ENCODE measurements around the gene CLINT1. TPM values are rescaled to one million over a fixed set of nuclear protein-coding genes. Genes with fewer than 3 reads are reported as not detected.

Gene CLINT1
- total and polyA plus RNA-seq, 2 experiments from 2014 or later: 71.7 to 101 TPM

DNA sequence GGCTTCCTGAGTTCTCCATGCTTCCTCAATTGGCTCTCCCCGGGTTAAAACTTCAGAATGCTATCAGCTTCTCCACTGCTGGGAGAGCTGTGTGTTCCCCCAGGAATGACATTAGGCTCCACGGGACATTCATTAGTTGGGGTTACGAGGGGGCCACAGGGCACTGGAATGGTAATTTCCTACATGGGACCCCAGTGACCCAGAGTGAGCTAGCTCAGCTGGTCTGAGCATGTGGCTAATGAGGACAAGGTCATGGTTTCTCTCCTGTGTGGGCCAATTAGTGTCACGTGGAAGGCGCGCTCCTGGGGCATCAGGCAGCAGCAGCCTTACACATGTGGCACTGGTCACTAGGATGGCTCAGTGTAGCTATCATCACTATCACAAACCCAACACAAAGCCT is 94.4 kb downstream of the CLINT1 start:
- H3K79me2 ChIP-seq (replicated peaks; ENCODE audit: insufficient read depth): no peaks in the 10 kb centered on the region
- no peaks in the 10 kb centered on the region for H4K20me1 ChIP-seq (replicated peaks; ENCODE audit: insufficient read depth)
- no peaks in the 10 kb centered on the region for H3K27me3 ChIP-seq (ENCODE audit: insufficient read depth)
- DNase-seq (ENCODE audit: low spot score): no peak
- H2AFZ ChIP-seq: no peak overlapping the region
- H3K4me3 ChIP-seq: no peak overlapping the region
- H3K4me3 Mint-ChIP-seq: no peak overlapping the region
- H3K9me2 ChIP-seq (ENCODE audit: insufficient read depth): no peaks in the 10 kb centered on the region
- no peak overlapping the region for H3K27ac Mint-ChIP-seq
- no peaks in the 10 kb centered on the region for H3K4me1 ChIP-seq (ENCODE audit: insufficient read depth)
- no peak for ATAC-seq
- no peaks in the 10 kb centered on the region; the same call in 2 of the 3 replicates for H3K9me3 Mint-ChIP-seq
- H3K36me3 Mint-ChIP-seq (ENCODE audit: low read depth): no peaks in the 10 kb centered on the region
- no peak for TF ChIP-seq ETS1 (IDR thresholded peaks at IDR 0.05)
- TF ChIP-seq, protein P1, sequence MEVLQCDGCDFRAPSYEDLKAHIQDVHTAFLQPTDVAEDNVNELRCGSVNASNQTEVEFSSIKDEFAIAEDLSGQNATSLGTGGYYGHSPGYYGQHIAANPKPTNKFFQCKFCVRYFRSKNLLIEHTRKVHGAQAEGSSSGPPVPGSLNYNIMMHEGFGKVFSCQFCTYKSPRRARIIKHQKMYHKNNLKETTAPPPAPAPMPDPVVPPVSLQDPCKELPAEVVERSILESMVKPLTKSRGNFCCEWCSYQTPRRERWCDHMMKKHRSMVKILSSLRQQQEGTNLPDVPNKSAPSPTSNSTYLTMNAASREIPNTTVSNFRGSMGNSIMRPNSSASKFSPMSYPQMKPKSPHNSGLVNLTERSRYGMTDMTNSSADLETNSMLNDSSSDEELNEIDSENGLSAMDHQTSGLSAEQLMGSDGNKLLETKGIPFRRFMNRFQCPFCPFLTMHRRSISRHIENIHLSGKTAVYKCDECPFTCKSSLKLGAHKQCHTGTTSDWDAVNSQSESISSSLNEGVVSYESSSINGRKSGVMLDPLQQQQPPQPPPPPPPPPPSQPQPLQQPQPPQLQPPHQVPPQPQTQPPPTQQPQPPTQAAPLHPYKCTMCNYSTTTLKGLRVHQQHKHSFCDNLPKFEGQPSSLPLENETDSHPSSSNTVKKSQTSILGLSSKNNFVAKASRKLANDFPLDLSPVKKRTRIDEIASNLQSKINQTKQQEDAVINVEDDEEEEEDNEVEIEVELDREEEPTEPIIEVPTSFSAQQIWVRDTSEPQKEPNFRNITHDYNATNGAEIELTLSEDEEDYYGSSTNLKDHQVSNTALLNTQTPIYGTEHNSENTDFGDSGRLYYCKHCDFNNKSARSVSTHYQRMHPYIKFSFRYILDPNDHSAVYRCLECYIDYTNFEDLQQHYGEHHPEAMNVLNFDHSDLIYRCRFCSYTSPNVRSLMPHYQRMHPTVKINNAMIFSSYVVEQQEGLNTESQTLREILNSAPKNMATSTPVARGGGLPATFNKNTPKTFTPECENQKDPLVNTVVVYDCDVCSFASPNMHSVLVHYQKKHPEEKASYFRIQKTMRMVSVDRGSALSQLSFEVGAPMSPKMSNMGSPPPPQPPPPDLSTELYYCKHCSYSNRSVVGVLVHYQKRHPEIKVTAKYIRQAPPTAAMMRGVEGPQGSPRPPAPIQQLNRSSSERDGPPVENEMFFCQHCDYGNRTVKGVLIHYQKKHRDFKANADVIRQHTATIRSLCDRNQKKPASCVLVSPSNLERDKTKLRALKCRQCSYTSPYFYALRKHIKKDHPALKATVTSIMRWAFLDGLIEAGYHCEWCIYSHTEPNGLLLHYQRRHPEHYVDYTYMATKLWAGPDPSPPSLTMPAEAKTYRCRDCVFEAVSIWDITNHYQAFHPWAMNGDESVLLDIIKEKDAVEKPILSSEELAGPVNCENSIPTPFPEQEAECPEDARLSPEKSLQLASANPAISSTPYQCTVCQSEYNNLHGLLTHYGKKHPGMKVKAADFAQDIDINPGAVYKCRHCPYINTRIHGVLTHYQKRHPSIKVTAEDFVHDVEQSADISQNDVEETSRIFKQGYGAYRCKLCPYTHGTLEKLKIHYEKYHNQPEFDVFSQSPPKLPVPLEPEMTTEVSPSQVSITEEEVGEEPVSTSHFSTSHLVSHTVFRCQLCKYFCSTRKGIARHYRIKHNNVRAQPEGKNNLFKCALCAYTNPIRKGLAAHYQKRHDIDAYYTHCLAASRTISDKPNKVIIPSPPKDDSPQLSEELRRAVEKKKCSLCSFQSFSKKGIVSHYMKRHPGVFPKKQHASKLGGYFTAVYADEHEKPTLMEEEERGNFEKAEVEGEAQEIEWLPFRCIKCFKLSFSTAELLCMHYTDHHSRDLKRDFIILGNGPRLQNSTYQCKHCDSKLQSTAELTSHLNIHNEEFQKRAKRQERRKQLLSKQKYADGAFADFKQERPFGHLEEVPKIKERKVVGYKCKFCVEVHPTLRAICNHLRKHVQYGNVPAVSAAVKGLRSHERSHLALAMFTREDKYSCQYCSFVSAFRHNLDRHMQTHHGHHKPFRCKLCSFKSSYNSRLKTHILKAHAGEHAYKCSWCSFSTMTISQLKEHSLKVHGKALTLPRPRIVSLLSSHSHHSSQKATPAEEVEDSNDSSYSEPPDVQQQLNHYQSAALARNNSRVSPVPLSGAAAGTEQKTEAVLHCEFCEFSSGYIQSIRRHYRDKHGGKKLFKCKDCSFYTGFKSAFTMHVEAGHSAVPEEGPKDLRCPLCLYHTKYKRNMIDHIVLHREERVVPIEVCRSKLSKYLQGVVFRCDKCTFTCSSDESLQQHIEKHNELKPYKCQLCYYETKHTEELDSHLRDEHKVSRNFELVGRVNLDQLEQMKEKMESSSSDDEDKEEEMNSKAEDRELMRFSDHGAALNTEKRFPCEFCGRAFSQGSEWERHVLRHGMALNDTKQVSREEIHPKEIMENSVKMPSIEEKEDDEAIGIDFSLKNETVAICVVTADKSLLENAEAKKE (CRISPR knock-in tag; IDR thresholded peaks at IDR 0.05): no peak
- TF ChIP-seq, protein P2, sequence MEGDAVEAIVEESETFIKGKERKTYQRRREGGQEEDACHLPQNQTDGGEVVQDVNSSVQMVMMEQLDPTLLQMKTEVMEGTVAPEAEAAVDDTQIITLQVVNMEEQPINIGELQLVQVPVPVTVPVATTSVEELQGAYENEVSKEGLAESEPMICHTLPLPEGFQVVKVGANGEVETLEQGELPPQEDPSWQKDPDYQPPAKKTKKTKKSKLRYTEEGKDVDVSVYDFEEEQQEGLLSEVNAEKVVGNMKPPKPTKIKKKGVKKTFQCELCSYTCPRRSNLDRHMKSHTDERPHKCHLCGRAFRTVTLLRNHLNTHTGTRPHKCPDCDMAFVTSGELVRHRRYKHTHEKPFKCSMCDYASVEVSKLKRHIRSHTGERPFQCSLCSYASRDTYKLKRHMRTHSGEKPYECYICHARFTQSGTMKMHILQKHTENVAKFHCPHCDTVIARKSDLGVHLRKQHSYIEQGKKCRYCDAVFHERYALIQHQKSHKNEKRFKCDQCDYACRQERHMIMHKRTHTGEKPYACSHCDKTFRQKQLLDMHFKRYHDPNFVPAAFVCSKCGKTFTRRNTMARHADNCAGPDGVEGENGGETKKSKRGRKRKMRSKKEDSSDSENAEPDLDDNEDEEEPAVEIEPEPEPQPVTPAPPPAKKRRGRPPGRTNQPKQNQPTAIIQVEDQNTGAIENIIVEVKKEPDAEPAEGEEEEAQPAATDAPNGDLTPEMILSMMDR (conservative IDR thresholded peaks at IDR 0.05; ENCODE audit: low read depth in 2 of 2): no peak
- no peak for TF ChIP-seq ZNF114 (CRISPR knock-in tag; IDR thresholded peaks at IDR 0.05)
- TF ChIP-seq REST (IDR thresholded peaks at IDR 0.05; ENCODE audit: unreplicated experiment): no peak
- no peak for TF ChIP-seq JUNB (IDR thresholded peaks at IDR 0.05; ENCODE audit: unreplicated experiment)
- TF ChIP-seq CREB1 (CRISPR knock-in tag; IDR thresholded peaks at IDR 0.05; ENCODE audit: low read depth): no peak
- no peak for TF ChIP-seq STAT1 (IDR thresholded peaks at IDR 0.05; ENCODE audit: unreplicated experiment)
- TF ChIP-seq EZH2phosphoT487 (IDR thresholded peaks at IDR 0.05; ENCODE audit: unreplicated experiment): no peak
- no peak for TF ChIP-seq POLR2AphosphoS5 (IDR thresholded peaks at IDR 0.05; ENCODE audit: low read depth)
- TF ChIP-seq ZNF331 (CRISPR knock-in tag; IDR thresholded peaks at IDR 0.05; ENCODE audit: low read depth): no peak
- TF ChIP-seq EZH2 (IDR thresholded peaks at IDR 0.05; ENCODE audit: low read depth, unreplicated experiment): no peak
- TF ChIP-seq NANOG (IDR thresholded peaks at IDR 0.05; ENCODE audit: borderline replicate concordance): no peak
- peaks cover 5% of the 10 kb centered on the region for H3K27me3 Mint-ChIP-seq (ENCODE audit: insufficient read depth, low read depth, poor library complexity)
- no peak overlapping the region for H3K27ac ChIP-seq (ENCODE audit: low read depth)
- no peaks in the 10 kb centered on the region for H3K4me1 Mint-ChIP-seq
- H3K36me3 ChIP-seq (ENCODE audit: insufficient read depth): no peaks in the 10 kb centered on the region
- no peak overlapping the region for H3K4me2 ChIP-seq
- H3F3A ChIP-seq (replicated peaks; ENCODE audit: low read depth): no peaks in the 10 kb centered on the region
